H9 (cell line): Measurements from ENCODE around the gene MIS18A. TPM values are rescaled to one million over a fixed set of nuclear protein-coding genes. Genes with fewer than 3 reads are reported as not detected.

Experiments used
- DNase-seq: peaks from one replicate; pipeline ENCODE4 v3.0.0-alpha.2; 2017
- H2AFZ ChIP-seq: one replicate; pipeline ENCODE4 v1.6.1; 2013; ENCODE audit warnings: mild to moderate bottlenecking, low read length, control low read depth, moderate library complexity
- H2AK5ac ChIP-seq: 2 replicates; pipeline ENCODE4 v1.6.1; 2013; ENCODE audit warnings: low read length, control low read depth, mixed read lengths; ENCODE audit not compliant: insufficient read length
- H2BK120ac ChIP-seq: one replicate; pipeline ENCODE4 v1.6.1; 2013; ENCODE audit warnings: low read depth, mild to moderate bottlenecking, low read length, control low read depth, inconsistent platforms; ENCODE audit not compliant: poor library complexity, severe bottlenecking
- H2BK12ac ChIP-seq: 2 replicates; pipeline ENCODE4 v1.6.1; 2013; ENCODE audit warnings: low read length, control low read depth, mixed read lengths, low read depth; ENCODE audit not compliant: insufficient read length
- H2BK15ac ChIP-seq: 2 replicates; pipeline ENCODE4 v1.6.1; 2013; ENCODE audit warnings: low read depth, low read length, control low read depth
- H2BK20ac ChIP-seq: one replicate; pipeline ENCODE4 v1.6.1; 2013; ENCODE audit warnings: low read depth, mild to moderate bottlenecking, low read length, control low read depth, inconsistent platforms; ENCODE audit not compliant: poor library complexity, severe bottlenecking
- H2BK5ac ChIP-seq: 2 replicates; pipeline ENCODE4 v1.6.1; 2013; ENCODE audit warnings: low read length, control low read depth, mixed read lengths; ENCODE audit not compliant: insufficient read length
- H3K14ac ChIP-seq: 2 replicates; pipeline ENCODE4 v1.6.1; 2013; ENCODE audit warnings: low read length, control low read depth; ENCODE audit not compliant: insufficient read depth
- H3K18ac ChIP-seq: 2 replicates; pipeline ENCODE4 v1.6.1; 2013; ENCODE audit warnings: low read depth, mild to moderate bottlenecking, mixed read lengths, low read length, control low read depth; ENCODE audit not compliant: insufficient read length
- H3K23ac ChIP-seq: 2 replicates; pipeline ENCODE4 v1.6.1; 2013; ENCODE audit warnings: low read length, control low read depth, mixed read lengths, low read depth; ENCODE audit not compliant: insufficient read length
- H3K23me2 ChIP-seq: 2 replicates; pipeline ENCODE4 v1.6.1; 2013; ENCODE audit warnings: low read depth, mild to moderate bottlenecking, mixed read lengths, low read length, control low read depth; ENCODE audit not compliant: insufficient read length, poor library complexity, severe bottlenecking
- H3K27ac ChIP-seq: 2 replicates; pipeline ENCODE4 v1.5.1; 2013; ENCODE audit warnings: low read length, control low read depth, mixed read lengths, low read depth; ENCODE audit not compliant: insufficient read length
- H3K27me3 ChIP-seq: 2 replicates; pipeline ENCODE4 v1.6.1; 2013; ENCODE audit warnings: low read length, control low read depth, inconsistent platforms; ENCODE audit not compliant: insufficient read depth
- H3K4ac ChIP-seq: 2 replicates; pipeline ENCODE4 v1.6.1; 2013; ENCODE audit warnings: low read depth, mild to moderate bottlenecking, control low read depth, inconsistent platforms, low read length, moderate library complexity
- H3K4me1 ChIP-seq: 2 replicates; pipeline ENCODE4 v1.6.1; 2013; ENCODE audit warnings: low read length, control low read depth, inconsistent platforms; ENCODE audit not compliant: insufficient read depth
- H3K4me2 ChIP-seq: 2 replicates; pipeline ENCODE4 v1.6.1; 2013; ENCODE audit warnings: low read length, control low read depth, mixed read lengths; ENCODE audit not compliant: insufficient read length, insufficient read depth
- H3K56ac ChIP-seq: 2 replicates; pipeline ENCODE4 v1.6.1; 2013; ENCODE audit warnings: low read depth, mild to moderate bottlenecking, mixed read lengths, low read length, control low read depth; ENCODE audit not compliant: insufficient read length
- H3K79me1 ChIP-seq: 2 replicates; pipeline ENCODE4 v1.6.1; 2013; ENCODE audit warnings: low read depth, mild to moderate bottlenecking, moderate library complexity, low read length, control low read depth, inconsistent platforms; ENCODE audit not compliant: insufficient read depth, poor library complexity, severe bottlenecking
- H3K79me2 ChIP-seq: 2 replicates; pipeline ENCODE4 v1.6.1; 2013; ENCODE audit warnings: low read length, control low read depth, inconsistent platforms; ENCODE audit not compliant: insufficient read depth
- H3K9ac ChIP-seq: 2 replicates; pipeline ENCODE4 v1.6.1; 2013; ENCODE audit warnings: low read length, control low read depth, mixed read lengths; ENCODE audit not compliant: insufficient read length; ENCODE audit errors: extremely low read depth
- H3K9me3 ChIP-seq: one replicate; pipeline ENCODE4 v1.6.1; 2013; ENCODE audit warnings: low read depth, low read length, inconsistent platforms; ENCODE audit not compliant: control insufficient read depth
- H3T11ph ChIP-seq: one replicate; pipeline ENCODE4 v1.6.1; 2013; ENCODE audit warnings: mild to moderate bottlenecking, low read length, control low read depth, inconsistent platforms
- H4K20me1 ChIP-seq: one replicate; pipeline ENCODE4 v1.6.1; 2013; ENCODE audit not compliant: control insufficient read depth, insufficient read length, insufficient read depth
- H4K5ac ChIP-seq: 2 replicates; pipeline ENCODE4 v1.6.1; 2013; ENCODE audit warnings: low read depth, mild to moderate bottlenecking, mixed read lengths, low read length, control low read depth; ENCODE audit not compliant: insufficient read length
- H4K8ac ChIP-seq: replicated peaks from 2 replicates; pipeline ENCODE4 v1.6.1; 2013; ENCODE audit warnings: low read length, control low read depth, mixed read lengths, low read depth; ENCODE audit not compliant: insufficient read length
- H4K91ac ChIP-seq: 2 replicates; pipeline ENCODE4 v1.6.1; 2013; ENCODE audit warnings: low read depth, mild to moderate bottlenecking, moderate library complexity, mixed read lengths, low read length, control low read depth; ENCODE audit not compliant: insufficient read length
- H3K27ac Mint-ChIP-seq, 3 experiments: 2 replicates in 2 of 3; 3 replicates in 1 of 3; pipeline ENCODE4 v1.8.0; 2020 to 2021; ENCODE audit warnings: mixed read lengths in 3 of 3, mild to moderate bottlenecking in 1 of 3, moderate library complexity in 1 of 3
- H3K27me3 Mint-ChIP-seq: 2 replicates; pipeline ENCODE4 v1.8.0; 2021; ENCODE audit warnings: low read depth, mild to moderate bottlenecking, moderate library complexity, mixed read lengths
- H3K36me3 Mint-ChIP-seq, 3 experiments: 2 replicates in 2 of 3; 3 replicates in 1 of 3; pipeline ENCODE4 v1.8.0; 2020 to 2021; ENCODE audit warnings: low read depth in 3 of 3, mixed read lengths in 3 of 3; ENCODE audit not compliant: insufficient read depth in 1 of 3
- H3K4me1 Mint-ChIP-seq, 2 experiments: 2 replicates each; pipeline ENCODE4 v1.8.0; 2020; ENCODE audit warnings: mixed read lengths in 2 of 2
- H3K4me3 Mint-ChIP-seq, 2 experiments: 2 replicates in 1 of 2; 3 replicates in 1 of 2; pipeline ENCODE4 v1.8.0; 2020 to 2021; ENCODE audit warnings: mild to moderate bottlenecking in 2 of 2, mixed read lengths in 2 of 2, moderate library complexity in 1 of 2
- H3K9me3 Mint-ChIP-seq, 2 experiments: 2 replicates in 1 of 2; 3 replicates in 1 of 2; pipeline ENCODE4 v1.8.0; 2020; ENCODE audit warnings: mild to moderate bottlenecking in 2 of 2, mixed read lengths in 2 of 2, moderate library complexity in 1 of 2
- CTCF ChIP-seq: fragments of 200-600 bp; sonication (generic); conservative IDR thresholded peaks from 3 replicates; pipeline ENCODE4 v1.8.0; 2021; ENCODE audit warnings: antibody characterized with exemption, mild to moderate bottlenecking
- WGBS: extraction: QIAGEN DNeasy Blood & Tissue Kit; methylation state at CpG from one replicate; pipeline ENCODE4 v1.1.7; 2013; ENCODE audit warnings: missing lambda C conversion rate, low lambda C conversion rate, mixed read lengths; ENCODE audit not compliant: insufficient read length; ENCODE audit errors: extremely low coverage; 5-methylcytosine and 5-hydroxymethylcytosine counted together
- total RNA-seq: library from RNA; stranded (reverse); gene quantifications from 2 replicates; pipeline ENCODE4 v1.2.1, GENCODE V29; 2021

Gene MIS18A
- total RNA-seq, 1 experiment from 2014 or later, result 56.5 TPM

- Histone ChIP-seq H2BK12ac (no peak overlapping the region), H3K23ac (no peak overlapping the region), H2BK20ac (no peak overlapping the region), H4K91ac (no peak overlapping the region), H3K4me1 (no peaks in the 10 kb centered on the region), H3T11ph (no peak overlapping the region), H2BK5ac (no peak overlapping the region), H3K23me2 (no peaks in the 10 kb centered on the region), H3K79me1 (no peaks in the 10 kb centered on the region), H3K27me3 (no peaks in the 10 kb centered on the region), H4K5ac (no peak overlapping the region), H4K8ac (no peak overlapping the region), H3K4me2 (no peak overlapping the region), H3K9me3 (no peaks in the 10 kb centered on the region), H2AK5ac (no peak overlapping the region), H2BK120ac (no peak overlapping the region), H2BK15ac (no peak overlapping the region), H4K20me1 (no peaks in the 10 kb centered on the region), H2AFZ (no peak overlapping the region), H3K56ac (no peak overlapping the region), H3K9ac (no peak overlapping the region), H3K14ac (no peak overlapping the region), H3K18ac (no peak overlapping the region), H3K27ac (no peak overlapping the region), H3K4ac (no peak overlapping the region), H3K79me2 (no peaks in the 10 kb centered on the region)
- WGBS, result no CpG with 5 or more reads among the region's 6 CpGs
- no peak for TF ChIP-seq CTCF
- H3K27ac Mint-ChIP-seq, result no peak overlapping the region
- peaks cover 3 to 12% (median 5%) of the 10 kb centered on the region in 3 experiments; a peak in 5 of 7 replicates for H3K36me3 Mint-ChIP-seq
- DNase-seq, result no peak
- H3K9me3 Mint-ChIP-seq, result no peaks in the 10 kb centered on the region
- no peaks in the 10 kb centered on the region for H3K27me3 Mint-ChIP-seq
- H3K4me3 Mint-ChIP-seq, result no peak overlapping the region
- peaks cover 11 to 14% of the 10 kb centered on the region in 2 experiments for H3K4me1 Mint-ChIP-seq
Measured at GRCh38 chr21:32302560-32302959, 23.7 kb upstream of the MIS18A start.
